Iris pigment epithelial cell (primary cell): ENCODE measurements around the gene HPS5.
"Not testable (repeated sequence)": the region's sequence is repeated elsewhere in the genome, so short reads cannot be mapped to it uniquely, and the experiment has no call there.

ENCODE experiments used
- DNase-seq: peaks from one replicate; pipeline ENCODE4 v3.0.0-alpha.2; 2011; ENCODE audit warnings: low read depth

The HPS5 gene, protein sequence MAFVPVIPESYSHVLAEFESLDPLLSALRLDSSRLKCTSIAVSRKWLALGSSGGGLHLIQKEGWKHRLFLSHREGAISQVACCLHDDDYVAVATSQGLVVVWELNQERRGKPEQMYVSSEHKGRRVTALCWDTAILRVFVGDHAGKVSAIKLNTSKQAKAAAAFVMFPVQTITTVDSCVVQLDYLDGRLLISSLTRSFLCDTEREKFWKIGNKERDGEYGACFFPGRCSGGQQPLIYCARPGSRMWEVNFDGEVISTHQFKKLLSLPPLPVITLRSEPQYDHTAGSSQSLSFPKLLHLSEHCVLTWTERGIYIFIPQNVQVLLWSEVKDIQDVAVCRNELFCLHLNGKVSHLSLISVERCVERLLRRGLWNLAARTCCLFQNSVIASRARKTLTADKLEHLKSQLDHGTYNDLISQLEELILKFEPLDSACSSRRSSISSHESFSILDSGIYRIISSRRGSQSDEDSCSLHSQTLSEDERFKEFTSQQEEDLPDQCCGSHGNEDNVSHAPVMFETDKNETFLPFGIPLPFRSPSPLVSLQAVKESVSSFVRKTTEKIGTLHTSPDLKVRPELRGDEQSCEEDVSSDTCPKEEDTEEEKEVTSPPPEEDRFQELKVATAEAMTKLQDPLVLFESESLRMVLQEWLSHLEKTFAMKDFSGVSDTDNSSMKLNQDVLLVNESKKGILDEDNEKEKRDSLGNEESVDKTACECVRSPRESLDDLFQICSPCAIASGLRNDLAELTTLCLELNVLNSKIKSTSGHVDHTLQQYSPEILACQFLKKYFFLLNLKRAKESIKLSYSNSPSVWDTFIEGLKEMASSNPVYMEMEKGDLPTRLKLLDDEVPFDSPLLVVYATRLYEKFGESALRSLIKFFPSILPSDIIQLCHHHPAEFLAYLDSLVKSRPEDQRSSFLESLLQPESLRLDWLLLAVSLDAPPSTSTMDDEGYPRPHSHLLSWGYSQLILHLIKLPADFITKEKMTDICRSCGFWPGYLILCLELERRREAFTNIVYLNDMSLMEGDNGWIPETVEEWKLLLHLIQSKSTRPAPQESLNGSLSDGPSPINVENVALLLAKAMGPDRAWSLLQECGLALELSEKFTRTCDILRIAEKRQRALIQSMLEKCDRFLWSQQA

DNA sequence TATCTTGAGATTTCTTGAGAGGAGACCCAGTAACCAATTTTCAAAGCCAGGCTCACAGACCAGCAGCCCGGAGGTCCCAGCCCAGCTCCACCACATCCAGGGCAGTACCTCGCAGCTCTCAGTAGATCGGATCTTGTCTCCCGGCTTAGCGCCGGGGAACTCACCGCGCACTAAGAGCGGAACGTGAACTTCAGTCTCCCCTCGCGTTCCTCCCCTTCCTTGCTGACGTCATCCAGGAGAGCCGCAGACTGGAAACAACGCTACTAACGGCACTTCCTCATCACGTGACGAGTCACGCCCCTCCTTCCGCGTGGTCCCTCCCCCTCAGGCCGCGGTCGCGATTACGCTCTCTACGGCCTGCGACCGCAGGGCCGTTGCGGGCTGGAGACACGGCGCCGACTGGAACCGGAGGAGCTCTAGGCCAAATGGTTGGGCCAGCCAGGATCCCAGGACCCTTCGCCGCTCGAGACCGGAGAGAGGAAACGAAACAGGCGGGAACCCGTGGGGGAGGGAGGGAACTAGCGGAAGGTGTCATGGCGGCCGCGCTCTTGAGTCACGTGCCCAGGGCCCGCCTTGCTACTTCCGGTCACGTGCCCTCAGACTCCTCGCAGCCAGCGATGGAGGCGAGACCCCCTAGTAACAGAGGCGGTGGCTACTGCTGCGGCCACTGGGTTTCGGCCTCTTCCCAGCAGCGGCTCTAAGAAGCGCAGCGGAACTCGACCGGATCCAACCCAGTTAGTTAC, at the start of gene HPS5, which contains the start of gene GTF2H1:
TSS of gene HPS5 (minus strand) at position 172 of the 743 bp plus-strand sequence. CDS start 4,282 bp downstream, outside the sequence.
TSS of gene GTF2H1 (plus strand) at position 599 of the 743 bp plus-strand sequence. CDS start 10,508 bp downstream, outside the sequence.
- DNase-seq: peak; percentile 99

- DNase-seq: peak; percentile 70
These were observed 49.3 kb upstream of the HPS5 start for GRCh38 chr11:18371279-18371678.

DNA sequence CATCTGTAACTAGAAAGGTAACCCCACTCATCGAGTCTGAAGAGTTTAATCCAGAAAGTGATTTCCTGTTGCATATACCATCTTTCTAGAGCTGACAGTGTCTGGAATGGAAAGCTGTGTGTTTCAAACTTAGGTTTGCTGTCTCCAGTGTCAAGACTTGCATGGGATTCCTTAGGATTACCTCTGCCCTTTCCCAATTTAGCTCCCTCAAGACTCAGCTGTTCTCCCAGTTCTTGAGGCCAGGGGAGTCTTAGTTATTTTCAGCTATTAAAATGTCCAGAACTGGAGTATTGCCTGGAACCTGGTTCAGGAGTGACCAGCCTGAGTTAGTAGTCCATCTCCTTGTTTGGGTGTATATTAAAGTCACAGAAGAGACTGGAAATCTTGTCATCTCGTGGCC, 47.5 kb upstream of the HPS5 start:
- DNase-seq: no peak

- DNase-seq: peak; percentile 75
These were observed 46.3 kb upstream of the HPS5 start for GRCh38 chr11:18368221-18368620.

DNA sequence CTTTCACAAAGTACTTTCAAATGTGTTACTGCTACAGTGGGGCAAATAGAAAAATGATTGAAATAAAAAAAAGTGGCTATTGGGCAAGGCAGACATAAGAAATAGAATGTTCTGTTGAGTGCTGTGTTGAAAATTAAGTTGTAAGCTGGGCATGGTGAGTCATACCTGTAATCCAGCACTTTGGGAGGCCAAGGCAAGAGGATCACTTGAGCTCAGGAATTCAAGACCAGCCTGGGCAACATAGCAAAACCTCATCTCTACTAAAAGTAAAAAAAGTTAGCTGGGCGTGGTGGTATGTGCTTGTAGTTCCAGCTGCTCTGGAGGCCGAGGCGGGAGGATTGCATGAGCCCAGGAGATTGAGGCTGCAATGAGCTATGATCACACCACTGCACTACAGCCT, 45.5 kb upstream of the HPS5 start:
- DNase-seq: peak; percentile 69

GRCh38 chr11:18366286-18366685, 44.3 kb upstream of the HPS5 start:
- no peak for DNase-seq

DNA sequence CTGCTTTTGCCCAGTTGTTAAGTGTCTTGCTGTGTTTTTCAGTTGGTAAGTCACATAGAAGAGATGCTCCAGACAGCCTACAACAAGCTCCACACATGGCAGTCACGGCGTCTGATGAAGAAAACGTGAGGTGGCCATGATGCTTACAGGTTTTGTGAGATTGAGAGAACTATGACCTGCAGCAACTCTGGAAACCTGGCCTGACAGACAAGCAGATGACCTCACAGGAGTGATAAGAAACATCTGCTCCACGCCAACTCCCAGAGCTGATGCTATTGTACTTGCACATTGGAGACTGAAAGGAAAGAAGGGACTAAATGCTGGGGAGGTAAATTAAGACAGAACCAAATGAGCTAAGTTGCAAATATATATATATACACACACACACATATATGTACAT, 43.8 kb upstream of the HPS5 start:
- no peak for DNase-seq

GRCh38 chr11:18364495-18365073, 42.6 kb upstream of the HPS5 start:
- no peak for DNase-seq

- DNase-seq: no peak
These were observed 39.2 kb upstream of the HPS5 start for GRCh38 chr11:18361154-18361553.

GRCh38 chr11:18358646-18359045, 36.7 kb upstream of the HPS5 start:
- DNase-seq: no peak

DNA sequence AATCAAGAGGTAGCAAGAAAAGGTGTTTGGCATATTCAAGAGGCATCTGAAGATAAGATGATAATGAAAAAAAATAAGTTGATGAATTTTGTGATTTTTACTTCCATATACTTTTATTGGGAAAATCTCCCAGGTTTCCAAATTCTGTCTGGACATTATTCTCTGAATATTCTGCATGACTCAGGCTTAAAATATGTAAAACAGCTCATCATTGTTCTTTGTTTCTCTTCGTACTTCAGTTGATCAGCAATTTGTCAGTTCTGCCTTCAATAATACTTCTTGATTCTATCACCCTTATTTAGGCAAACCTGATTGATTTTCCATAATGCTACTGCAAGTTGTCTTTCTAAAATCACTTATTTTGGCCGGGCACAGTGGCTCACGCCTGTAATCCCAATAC, 30.6 kb upstream of the HPS5 start:
- DNase-seq: peak; percentile 42

DNA sequence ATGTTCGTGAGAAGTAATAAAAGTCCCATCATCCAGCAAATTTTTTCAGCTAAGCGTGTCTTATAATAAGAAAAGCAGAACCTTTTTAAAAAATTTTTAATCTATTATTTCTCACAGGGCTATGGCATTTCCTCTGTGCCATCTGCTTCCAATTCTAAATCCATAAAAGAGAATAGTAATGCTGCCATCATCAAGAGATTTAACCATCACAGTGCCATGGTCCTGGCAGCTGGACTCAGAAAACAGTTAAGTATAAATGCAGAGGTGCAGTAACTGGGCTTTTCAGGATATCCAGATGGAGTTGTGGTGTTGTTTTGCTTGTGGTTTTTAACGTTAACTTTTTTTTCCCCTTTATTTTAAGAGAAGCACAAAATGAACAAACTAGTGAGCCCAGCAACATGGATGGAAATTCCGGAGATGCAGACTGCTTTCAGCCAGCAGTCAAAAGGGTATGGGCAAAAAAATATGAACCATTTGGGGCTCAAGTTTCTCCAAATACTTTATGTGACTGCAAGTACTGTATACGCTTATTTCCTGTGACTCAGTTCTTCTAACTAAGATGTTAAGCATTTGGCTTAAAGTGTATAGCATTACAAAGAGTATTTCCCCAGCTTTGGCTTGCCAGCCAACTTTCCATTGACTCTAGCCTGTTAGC, 25.7 kb upstream of the HPS5 start:
- DNase-seq: peak; percentile 91

DNA sequence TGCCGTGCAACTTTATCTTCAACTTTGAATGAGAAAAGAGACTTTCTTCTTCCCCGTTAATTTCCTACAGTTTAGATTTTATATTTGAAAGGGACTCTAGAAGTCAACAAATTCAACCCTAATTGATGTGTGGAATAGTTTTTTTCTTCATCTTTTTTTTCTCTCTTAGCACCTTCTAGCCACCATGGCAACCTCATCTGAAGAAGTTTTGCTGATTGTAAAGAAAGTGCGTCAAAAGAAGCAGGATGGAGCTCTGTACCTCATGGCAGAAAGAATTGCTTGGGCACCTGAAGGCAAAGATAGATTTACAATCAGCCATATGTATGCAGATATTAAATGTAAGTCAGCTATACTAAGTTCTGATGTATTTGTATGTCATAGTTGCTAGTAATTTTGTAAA, 11.0 kb upstream of the HPS5 start:
- DNase-seq: no peak

GRCh38 chr11:18332302-18332701, 10.4 kb upstream of the HPS5 start:
- DNase-seq: no peak

DNA sequence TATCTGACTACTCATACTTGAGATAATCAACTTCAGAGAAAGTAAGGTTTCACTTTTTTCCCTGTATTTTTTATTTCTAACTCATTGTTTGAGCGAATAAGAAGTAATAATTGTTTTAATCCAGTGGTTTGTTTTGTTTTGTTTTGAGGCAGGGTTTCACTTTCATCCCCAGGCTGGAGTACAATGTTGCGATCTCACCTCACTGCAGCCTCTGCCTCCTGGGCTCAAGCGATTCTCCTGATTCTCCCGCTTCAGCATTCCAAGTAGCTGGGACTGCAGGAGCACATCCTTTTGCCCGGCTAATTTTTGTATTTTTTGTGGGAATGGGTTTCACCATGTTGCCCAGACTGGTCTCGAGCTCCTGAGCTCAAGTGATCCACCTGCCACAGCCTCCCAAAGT, 9.0 kb upstream of the HPS5 start:
- DNase-seq: no peak

- peak; percentile 22 for DNase-seq
These were observed 7.4 kb upstream of the HPS5 start for GRCh38 chr11:18329196-18329870.

- no peak for DNase-seq
These were observed 2.4 kb upstream of the HPS5 start for GRCh38 chr11:18324381-18324780.

GRCh38 chr11:18323881-18324280, 1.9 kb upstream of the HPS5 start:
- DNase-seq: not testable (repeated sequence)

DNA sequence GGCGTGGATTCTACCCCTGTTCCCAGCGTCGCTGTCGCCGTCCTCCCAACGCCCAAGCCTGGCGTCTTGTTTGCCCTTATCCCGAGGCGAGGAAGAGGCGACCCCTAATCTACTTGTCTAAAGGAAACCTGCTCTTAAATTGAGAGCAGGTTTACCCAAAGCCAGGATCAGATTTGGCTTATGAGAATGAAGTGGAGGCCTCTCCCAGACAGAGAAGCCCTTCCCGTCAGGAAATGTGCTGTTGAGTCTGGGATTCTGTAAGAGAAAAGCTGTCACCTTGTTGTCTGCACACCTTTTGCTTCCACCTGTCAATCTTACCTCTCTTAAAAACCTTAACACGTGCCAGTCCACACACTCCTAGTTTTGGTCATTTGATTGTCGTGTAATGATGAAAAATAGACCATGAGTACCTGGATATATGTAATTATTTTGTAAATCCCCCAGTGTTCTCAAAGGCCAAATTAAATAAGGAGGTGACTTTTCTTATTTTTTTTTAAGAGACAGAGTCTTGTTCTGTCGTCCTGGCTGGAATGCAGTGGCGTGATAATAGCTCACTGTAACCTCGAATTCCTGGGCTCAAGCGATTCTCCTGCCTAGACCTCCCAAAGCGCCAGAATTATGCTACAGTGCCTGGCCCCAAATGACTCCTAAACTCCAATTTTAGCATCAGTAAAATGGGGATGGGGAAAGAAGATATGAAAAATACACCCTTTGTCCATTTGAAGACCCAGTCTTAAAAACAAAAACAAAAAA, 1.1 kb upstream of the HPS5 start:
- no peak for DNase-seq
